ENCODE results near the gene ANGPTL4. TPM values are rescaled to one million over a fixed set of nuclear protein-coding genes. Genes with fewer than 3 reads are reported as not detected.

ANGPTL4 gene
- total RNA-seq, 1 donor = 4.4 TPM

DNA sequence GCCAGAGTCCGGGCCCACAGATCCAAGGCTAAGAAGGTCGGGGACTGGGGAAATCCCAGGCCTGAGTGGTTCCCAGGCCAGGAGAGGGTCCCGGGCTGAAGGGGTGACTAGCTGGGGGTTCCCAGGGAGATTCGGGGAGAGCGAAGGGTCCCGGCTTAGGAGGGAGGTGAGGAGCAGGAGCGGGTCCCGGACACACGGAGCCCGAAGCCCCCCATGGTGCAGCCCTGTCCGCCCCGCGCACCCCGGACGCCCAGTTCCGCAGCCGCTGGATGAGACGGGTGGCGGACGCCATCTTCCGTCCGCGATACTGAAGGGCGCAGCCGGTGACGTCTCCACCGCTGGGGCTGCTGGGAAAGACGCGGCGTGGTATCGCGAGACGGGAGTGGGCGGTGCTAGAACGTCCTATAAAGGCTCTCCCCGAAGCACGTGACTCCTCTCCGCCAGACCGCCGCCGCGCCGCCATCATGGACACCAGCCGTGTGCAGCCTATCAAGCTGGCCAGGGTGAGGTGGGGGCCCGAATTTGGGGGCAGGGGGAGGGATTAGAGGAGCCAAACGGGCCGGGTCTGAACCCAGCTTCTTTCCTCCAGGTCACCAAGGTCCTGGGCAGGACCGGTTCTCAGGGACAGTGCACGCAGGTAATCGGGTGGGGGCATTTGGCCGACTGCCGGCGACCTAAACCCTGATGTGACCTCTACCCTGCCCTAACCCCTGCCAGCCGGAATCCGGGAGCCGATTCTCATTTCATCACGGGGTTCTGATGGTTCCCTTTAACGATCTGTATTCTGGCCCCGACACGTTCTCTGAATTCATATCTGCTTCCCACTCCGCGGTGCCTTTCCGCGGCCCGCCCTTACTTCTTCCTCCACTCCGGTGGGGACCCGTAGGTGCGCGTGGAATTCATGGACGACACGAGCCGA is 42.6 kb upstream of the ANGPTL4 start, which contains the start of the genes NDUFA7 and RPS28:
Gene NDUFA7, minus strand, starts transcription at position 309 of the 919 bp plus-strand sequence. Its CDS starts 17 bp downstream, at position 292.
Gene RPS28, plus strand, starts transcription at position 430 of the 919 bp plus-strand sequence. Its CDS starts 35 bp downstream, at position 465.
- peak; percentile 96 for DNase-seq (ENCODE audit: low read depth)
- H3K4me3 ChIP-seq (ENCODE audit: low read depth, low read length) = peak within 1 kb of the TSS; percentile 99
- TF ChIP-seq, protein P1, sequence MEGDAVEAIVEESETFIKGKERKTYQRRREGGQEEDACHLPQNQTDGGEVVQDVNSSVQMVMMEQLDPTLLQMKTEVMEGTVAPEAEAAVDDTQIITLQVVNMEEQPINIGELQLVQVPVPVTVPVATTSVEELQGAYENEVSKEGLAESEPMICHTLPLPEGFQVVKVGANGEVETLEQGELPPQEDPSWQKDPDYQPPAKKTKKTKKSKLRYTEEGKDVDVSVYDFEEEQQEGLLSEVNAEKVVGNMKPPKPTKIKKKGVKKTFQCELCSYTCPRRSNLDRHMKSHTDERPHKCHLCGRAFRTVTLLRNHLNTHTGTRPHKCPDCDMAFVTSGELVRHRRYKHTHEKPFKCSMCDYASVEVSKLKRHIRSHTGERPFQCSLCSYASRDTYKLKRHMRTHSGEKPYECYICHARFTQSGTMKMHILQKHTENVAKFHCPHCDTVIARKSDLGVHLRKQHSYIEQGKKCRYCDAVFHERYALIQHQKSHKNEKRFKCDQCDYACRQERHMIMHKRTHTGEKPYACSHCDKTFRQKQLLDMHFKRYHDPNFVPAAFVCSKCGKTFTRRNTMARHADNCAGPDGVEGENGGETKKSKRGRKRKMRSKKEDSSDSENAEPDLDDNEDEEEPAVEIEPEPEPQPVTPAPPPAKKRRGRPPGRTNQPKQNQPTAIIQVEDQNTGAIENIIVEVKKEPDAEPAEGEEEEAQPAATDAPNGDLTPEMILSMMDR (IDR thresholded peaks at IDR 0.05; ENCODE audit: insufficient read depth, low read length) = no peak

DNA sequence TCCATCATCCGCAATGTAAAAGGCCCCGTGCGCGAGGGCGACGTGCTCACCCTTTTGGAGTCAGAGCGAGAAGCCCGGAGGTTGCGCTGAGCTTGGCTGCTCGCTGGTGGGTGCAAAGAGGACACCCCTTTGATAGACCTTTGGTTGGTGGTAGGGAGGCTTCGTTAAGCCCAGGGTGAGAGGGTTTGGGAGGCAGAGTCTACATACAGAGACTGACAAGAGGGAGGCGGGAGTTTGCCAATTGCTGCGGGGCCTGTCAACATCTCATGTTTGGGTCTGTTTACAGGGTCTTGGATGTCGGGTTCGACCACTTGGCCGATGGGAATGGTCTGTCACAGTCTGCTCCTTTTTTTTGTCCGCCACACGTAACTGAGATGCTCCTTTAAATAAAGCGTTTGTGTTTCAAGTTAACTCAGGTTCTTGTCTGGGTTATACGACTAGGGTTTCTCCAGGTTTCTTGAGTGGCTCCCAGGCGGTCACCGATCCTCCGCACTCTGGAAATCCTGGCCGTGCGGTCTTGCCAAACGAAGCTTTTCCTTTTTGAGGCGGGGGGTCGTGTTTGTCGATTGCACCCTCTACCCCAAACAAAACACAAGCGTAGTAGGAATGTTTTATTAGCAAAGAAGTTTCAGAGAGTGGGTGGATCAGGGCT is 41.8 kb upstream of the ANGPTL4 start:
- no peak for DNase-seq (ENCODE audit: low read depth)
- TF ChIP-seq, protein P1 (IDR thresholded peaks at IDR 0.05; ENCODE audit: insufficient read depth, low read length) = no peak
- H3K4me3 ChIP-seq (ENCODE audit: low read depth, low read length) = peak overlapping the region; percentile 99

DNA sequence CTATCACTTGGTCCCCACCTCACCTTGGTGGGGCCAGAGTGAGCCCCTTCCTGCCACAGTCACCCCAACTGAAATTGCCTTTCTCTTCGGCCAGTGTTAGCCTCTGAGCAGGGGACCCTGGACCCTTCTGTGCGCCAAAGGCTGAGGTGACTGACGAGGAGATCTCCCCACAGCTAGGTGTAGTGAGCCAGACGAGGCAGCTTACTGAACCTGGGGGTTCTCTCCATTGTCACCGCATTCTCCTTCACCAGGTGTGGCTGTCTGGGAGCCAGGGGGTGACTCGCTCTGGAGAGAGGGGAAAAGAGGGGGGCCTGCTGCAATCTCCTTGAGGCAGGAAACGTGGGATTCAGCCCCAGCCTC is 41.3 kb upstream of the ANGPTL4 start:
- H3K4me3 ChIP-seq (ENCODE audit: low read depth, low read length) = peak overlapping the region; percentile 99
- DNase-seq (ENCODE audit: low read depth) = no peak
- TF ChIP-seq, protein P1 (IDR thresholded peaks at IDR 0.05; ENCODE audit: insufficient read depth, low read length) = no peak

DNA sequence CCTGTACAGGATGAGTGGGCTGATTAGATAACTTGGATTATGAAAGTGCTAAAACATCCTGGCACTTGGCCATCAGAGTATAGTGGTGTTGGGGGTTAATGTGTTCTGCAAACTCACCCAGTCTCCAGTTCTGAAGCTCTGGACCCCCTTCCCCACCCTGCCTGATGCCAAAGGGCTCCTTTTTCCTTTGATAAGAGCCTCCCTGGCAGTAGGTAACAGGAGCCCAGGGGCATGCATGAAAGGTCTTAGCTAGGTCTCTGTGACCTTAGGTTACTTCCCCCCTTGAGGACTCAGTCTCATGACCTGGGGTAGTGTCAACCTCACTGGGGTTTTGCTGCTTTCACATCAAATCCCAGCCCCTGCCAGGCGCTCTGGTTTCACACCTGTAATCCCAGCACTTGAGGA is 40.2 kb upstream of the ANGPTL4 start:
- TF ChIP-seq, protein P1 (IDR thresholded peaks at IDR 0.05; ENCODE audit: insufficient read depth, low read length) = no peak
- no peak overlapping the region for H3K4me3 ChIP-seq (ENCODE audit: low read depth, low read length)
- no peak for DNase-seq (ENCODE audit: low read depth)

DNA sequence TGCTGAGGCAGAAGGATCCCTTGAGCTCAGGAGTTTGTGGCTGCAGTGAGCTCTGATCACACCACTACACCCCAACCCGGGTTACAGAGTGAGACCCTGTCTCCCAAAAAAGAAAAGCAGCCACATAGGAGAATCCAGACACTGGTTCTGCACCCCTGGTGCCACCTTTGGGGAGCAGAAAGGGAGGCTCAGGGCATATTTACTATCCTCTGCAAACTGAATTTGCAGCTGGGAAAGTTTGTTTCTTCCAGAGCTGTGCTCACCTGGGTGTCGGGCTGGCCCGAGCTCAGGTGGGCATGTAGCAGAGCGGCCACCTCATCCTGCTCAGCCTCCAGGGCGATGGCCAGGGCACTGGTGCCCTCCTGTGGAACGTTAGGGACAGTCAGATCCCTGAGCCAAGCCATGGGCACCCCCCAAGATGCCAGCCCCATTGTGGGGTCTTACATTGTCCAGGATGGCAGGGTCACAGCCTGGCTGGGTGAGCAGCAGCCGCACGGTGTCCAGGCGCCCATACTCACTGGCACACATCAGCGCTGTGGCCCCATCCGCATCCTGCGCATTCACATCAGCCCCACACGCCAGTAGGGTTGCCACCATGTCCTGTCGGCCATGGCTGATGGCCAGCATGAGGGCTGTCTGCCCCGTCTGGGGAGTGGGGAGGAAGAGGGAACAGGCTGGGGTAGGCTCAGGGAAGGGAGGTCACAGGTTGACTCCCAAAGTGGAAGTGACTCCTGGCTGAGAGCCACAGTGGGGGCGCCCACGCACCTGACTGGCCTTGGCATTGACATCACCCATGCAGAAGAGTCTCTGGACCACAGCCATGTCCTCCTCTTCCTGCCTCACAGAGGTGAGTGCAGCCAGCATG is 39.5 kb upstream of the ANGPTL4 start:
- H3K4me3 ChIP-seq (ENCODE audit: low read depth, low read length) = no peak overlapping the region
- DNase-seq (ENCODE audit: low read depth) = no peak
- TF ChIP-seq, protein P1 (IDR thresholded peaks at IDR 0.05; ENCODE audit: insufficient read depth, low read length) = no peak

DNA sequence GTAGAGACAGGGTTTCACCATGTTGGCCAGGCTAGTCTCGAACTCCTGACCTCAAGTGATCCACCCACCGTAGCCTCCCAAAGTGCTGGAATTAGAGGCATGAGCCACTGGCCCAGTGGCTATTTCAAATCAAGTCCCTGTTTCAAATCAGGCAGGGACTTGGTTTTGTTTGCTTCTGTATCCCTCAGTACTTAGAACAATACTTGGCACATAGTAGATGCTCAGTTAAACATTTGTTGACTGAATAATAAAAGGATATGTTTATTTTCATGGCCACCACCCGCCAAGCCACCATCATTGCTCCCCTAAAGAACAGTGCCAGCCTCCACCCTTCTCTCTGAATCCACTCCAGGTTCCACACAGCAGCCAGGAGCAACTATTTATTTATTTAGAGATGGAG is 38.5 kb upstream of the ANGPTL4 start:
- H3K4me3 ChIP-seq (ENCODE audit: low read depth, low read length) = no peak overlapping the region
- TF ChIP-seq, protein P1 (IDR thresholded peaks at IDR 0.05; ENCODE audit: insufficient read depth, low read length) = no peak
- no peak for DNase-seq (ENCODE audit: low read depth)
